Kidney glomerular epithelial cell (primary cell): ENCODE measurements around the gene EXPH5.
A peak's percentile ranks its signal among the peaks of the same experiment; 100 is the strongest.
"Not testable (repeated sequence)": the region's sequence is repeated elsewhere in the genome, so short reads cannot be mapped to it uniquely, and the experiment has no call there.

Source experiments
- DNase-seq: peaks from one replicate; lab custom pipeline; 2025; lab: John Stamatoyannopoulos, UW

EXPH5 gene, protein sequence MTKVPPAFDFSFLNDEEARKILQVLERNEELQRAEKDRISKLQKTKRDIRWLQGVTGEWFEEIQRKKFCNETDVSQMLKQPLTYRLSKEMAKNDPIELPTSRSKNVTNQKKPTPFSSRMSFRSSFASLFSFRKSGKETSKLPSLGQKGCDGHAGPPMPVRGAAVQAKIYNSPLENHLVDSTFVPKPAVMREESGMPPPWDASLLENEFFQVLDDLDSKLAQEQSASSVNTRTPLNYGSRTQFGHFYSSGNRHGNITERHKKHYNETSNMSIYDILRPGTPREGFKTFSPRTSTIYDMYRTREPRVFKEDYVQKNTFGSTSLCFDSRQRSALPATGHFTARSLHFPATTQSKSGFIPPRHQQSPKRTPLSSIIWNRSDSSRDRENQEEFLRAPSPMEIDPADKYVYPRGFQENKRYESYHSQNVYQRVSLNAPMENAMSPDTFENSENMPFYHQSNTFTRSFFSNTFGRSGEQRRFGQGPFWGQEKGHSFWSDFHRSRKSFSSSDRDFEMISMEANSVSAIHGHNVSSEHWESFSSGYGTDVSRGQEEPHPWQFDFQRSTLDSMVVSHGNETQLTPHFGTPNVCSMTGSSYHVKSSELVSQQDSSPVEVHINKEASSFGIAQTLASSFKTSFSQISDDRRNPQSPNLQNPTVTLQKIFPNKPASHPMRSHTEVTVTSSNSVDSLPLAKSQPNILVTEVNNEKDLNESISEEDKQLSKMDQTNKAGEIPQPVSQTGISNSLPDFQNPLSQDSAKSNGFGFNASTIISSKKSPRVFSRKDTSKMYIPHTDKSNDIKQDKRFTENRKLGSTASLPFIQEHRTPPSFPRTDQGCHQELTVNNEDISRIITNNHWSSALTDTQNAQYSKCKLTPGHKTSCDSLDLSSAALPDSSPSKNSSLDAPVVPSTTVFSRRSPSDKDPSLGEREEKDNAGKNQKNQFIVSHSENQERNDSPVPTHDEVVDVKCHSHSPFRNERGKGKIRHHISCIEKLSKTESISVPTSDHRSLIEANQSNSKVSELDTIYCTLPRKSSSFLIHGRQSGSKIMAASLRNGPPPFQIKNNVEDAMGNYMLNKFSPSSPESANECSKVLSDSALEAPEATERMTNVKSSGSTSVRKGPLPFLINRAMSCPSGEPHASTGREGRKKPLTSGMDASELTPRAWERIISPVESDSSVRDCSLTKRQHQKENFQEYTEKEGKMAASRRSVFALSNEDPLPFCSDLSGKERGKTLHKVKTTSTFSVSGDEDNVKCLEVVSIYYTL (N-terminal part only)

DNA sequence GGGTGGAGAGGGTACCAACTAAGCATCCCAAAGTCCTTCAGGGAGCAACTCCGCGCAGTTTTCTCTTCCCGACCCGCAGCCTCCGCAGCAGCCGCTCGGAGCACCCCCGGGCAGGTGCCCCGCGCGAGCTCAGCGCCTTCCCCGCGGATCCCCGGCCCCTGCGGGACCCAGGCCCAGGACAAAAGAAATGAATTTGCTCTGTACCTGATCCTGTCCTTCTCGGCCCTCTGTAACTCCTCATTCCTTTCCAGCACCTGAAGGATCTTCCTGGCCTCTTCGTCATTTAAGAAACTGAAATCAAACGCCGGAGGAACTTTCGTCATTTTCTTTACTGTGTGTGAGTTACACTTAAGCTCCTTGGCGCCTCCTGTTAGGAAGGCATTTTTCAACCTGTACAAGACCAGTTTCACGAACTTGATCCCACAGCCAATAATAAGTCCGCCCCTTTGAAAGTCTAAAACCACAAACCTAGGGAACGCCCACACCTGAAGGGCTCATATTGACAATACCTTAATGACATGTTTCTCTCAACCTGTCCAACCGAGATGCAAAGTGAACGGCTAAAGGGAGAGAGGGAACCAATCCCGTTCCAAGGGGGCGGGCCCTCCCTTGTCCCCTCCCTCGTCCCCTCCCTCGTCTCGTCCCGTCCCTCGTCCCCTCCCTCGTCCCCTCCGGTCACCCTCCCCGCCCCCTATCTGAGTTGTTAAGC is at the start of gene EXPH5:
EXPH5 (minus strand) TSS at position 555 of the 709 bp plus-strand sequence; CDS start at position 323, 232 bp downstream.
- peak; percentile 90 for DNase-seq

DNA sequence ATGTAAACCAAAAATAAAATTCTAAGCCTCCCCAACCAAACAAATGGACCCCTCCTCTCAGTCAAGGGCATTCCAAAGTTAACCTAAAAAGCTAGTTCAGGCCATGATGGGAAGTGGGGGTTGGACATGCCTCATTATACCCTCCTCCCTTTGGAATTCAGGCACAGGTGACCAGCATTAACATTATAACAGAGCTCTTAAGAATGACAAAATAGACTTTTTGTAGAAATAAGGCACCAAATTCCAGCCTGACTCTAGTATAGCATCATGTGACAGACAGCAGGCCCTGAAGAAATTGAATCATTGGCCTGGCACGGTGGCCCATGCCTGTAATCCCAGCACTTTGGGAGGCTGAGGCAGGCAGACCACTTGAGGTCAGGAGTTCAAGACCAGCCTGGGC is 48.2 kb upstream of the EXPH5 start:
- not testable (repeated sequence) for DNase-seq

DNA sequence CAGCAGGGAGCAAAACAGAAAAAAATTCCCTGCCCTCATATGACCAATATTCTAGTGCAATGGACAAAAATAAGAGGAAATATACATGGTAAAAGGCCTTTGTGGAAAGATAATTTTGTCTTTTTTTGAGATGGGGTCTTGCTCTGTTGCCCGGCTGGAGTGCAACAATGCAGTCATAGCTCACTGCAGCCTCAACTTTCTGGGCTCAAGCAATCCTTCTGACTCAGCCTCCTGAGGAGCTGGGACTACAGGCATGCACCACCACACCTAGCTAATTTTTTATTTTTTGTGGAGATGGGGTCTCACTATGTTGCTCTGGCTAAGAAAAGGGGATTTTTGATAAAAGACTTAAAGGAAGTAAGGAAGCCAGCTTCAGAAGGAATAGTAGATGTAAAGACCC is 45.6 kb upstream of the EXPH5 start:
- no peak for DNase-seq

DNA sequence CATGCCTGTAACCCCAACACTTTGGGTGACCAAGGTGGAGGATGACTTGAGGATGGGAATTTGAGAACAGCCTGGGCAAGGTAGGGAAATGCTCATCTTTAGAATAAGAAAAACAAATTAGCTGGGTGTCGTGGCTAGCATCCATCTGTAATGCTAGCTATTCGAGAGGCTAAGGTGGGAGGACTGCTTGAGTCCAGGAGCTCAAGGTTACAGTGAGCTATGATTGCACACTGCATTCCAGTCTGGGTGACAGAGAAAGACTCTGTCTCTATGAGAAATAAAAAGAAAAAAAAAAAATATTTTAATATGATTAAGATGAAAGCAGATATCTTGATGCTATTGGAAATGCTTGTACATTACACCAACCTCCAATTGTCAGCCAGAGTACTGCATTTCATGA is 42.7 kb upstream of the EXPH5 start:
- no peak for DNase-seq

DNA sequence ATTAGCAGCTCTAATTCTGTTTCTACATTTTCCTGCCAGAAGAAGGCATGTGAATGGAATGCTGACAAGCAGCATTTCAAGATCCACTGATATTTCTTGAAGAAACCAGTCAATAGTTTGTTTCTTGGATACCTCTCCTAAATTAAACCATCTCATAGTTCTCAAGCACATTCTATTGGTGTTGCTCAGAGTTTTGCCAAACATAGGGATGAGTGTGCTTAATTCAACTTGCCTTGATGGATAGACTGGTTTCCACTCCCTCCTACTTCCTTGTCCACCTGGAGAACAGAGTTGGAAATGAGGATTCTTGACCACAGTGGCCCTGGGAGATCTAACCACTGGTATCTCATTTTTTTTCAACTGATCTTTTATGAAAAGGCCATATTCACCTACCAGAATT is 41.5 kb upstream of the EXPH5 start:
- DNase-seq: no peak

DNA sequence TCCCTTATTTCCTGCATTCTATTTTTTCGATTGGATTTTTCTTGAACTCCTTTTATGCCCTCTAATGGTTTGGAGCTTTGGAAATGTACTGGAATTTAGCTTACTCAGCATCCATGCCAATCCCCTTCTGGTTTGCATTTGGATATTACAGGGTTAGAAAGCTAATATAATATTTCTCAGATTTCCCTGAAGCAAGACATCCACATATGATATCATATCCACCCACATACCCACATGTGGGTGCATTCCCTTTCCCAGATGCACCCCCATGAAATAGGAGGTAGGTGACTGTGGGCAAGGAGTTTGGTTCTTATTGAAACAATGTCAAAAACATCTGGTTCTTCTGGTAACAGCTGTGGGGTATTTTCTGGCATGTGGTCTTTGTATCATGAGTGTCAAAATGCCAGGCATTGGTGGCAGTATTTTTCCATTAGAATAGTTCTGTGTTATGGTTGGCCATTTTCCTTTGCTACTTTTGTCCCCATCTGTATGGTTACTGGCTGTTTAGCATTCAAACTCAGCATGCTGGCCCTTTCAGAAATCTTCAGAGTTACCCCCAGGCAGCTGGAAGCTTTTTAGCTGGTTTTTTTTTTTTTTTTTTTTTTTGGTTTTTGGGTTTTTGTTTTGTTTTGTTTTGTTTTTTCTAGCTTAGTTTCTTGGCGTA is 38.6 kb upstream of the EXPH5 start:
- DNase-seq: no peak

DNA sequence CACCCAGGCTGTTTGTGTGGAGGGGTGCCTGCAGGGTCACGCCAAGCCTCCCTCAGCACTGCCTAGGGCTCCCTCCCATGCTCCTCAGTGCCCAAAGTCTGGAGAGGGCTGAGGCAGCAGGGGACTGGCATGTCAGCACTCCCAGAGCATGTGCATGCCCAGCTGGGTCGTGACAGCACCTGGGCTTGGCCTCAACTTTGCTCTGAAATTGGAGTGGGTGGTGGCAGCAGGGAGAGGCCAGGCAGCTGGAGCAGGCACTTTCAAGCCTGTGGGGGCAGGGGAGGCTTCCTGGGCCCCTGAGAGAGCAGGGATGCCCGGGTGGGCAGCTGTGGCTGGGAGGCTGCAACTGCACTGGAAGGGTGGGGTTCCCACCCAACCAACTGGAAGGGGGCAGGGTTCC is 35.7 kb upstream of the EXPH5 start:
- DNase-seq: no peak

DNA sequence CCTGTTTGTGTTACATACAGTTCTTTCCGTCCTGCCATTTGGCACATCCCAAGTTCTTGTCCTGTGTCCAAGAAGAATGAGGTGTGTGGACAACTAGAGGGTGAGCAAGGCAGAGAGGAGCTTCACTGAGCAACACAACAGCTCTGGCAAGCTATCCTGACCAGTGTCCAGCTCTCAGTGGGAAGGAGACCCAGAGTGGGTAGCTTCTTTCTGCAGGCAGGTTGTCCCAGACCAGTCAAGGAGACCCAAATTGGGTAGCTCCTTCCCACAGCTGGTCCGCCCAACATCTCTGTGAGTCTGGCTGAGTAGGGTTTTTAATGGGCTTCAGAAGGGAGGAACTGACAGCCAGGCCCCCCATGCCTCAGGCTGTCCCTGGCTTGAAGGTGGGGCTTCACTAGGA is 35.2 kb upstream of the EXPH5 start:
- no peak for DNase-seq

DNA sequence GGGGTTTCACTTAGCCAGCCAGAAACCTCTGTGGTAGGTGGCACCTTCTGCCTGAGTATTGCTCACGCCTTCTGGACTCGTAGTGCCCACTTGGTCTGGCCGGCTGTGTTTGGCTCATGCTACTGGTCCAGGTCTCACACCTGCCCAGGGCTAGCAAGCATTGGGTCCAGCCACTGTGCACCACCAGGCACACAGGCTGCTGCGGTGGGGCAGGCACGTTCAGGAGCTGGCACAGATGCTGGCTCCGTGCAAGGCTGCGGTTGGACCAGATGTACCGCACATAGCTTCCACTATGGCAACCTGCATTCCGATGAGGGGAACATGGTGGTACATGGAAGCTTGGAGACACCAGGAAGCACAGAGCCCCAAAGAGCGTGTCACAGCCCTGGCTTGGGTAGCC is 34.8 kb upstream of the EXPH5 start:
- no peak for DNase-seq

DNA sequence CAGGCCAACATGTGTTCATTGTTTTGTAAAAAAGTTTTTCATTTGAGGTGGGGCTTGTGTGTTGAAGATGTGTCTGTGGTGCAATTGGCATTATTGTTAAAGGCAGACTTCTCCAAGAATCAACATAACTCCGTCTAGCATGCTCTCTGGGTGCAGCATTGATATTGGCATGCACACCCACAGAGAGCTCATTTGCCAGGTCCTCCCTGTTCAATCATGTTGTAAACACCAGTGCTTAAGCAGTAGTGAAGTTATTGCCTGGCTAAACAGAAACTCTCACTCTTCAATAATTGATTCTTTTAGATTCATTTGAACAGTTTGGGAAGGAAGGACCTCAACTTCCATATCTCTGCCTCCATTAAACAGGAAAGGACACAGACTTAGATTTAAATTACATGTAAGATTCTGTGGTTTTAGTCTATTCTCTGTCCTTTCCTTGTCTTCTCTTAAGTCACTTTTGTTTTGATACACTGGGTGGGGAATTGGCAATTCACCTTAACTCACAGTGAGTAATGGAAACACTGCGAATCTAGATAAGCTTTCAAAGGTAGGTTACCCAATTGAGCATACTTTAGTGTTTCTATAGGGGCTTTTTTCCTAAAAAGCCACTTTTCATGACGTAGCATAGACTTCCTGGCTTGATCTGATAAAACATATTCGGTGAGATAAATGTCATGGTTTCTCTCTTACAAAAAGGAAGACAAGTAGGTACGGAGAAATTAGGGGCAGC is 30.8 kb upstream of the EXPH5 start:
- no peak for DNase-seq

DNA sequence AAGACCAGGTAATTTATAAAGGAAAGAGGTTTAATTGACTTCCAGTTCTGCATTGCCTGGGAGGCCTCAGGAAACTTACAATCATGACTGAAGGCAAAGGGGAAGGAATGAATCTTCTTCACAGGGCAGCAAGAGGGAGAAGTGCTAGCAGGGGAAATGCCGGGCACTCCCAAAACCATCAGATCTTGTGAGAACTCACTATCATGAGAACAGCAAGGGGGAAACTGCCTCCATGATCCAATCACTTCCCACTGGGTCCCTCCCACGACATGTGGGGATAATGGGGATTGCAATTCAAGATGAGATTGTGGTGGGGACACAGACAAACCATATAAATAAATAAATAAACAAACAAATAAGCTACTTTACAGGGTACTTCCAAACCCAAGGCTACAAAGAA is 28.8 kb upstream of the EXPH5 start:
- no peak for DNase-seq

DNA sequence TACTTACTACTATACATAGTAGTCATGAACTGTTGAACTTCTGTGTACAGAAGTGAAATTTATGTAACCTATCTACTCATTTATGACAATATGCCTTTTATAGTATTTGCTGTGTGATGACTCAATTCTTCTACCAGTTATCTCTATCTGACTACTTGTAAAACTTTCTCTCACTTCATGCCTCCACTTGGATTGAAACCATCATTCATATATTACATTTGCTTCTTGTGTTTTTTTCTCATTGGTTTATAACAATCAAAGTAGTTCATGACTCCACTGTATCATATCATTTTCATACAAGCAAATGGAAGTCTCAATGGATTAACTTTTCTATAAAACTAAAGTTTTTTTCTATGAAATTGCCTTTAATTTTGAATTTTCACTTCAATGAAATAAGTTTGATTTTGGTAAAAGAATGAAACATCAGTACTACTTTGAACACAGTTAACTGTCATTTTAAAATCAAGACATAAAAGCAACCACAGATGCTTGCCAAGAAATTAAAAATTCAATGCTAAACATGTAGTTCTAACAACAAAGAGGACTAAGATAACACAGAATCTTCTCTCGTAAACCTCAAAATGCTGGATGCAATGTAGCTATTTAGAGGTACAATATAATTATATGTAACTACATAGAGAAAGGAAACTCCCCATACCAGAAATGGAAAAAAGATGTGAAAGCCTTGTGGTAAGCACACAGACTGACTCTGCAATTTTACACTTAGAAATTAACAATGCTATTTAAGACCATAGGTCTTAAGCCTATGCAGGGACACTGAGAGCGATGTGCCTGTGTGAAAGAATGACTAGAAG is 27.6 kb upstream of the EXPH5 start:
- no peak for DNase-seq

DNA sequence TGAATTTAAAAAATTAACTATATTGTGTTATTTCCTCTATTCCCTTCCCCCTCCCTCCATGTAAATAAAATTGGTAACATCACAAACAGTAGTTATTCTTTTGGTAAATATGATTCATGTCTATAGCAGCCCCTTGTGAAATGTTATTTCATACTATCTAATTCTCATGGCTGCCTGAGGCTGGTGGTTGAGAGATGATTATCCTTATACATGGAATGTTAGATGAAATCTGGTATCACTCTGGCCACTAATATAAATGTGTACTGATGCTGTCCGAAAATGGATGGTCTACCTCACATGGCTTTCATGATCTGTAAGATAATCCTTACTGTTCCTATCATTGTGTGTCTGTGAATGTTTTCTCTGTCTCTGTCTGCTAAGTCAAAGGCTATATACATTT is 25.0 kb upstream of the EXPH5 start:
- no peak for DNase-seq

DNA sequence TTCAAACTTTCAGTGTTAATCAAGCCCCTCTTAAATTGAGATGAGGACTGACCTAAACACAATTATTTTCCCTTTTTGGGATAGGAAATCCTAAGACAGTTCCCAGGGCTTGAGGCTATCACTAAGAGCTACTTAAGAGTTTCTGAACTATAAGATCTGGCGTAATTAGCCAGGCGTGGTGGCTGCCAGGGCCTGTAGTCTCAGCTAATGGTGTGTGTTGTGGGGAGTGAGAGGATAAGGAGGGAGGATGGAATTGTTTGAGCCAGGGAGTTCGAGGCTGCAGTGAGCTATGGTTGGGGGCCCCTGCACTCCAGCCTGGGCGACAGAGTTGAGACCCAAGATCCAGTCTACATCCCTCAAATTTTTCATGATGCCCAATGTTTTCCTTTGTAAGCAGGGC is 23.5 kb upstream of the EXPH5 start:
- no peak for DNase-seq

DNA sequence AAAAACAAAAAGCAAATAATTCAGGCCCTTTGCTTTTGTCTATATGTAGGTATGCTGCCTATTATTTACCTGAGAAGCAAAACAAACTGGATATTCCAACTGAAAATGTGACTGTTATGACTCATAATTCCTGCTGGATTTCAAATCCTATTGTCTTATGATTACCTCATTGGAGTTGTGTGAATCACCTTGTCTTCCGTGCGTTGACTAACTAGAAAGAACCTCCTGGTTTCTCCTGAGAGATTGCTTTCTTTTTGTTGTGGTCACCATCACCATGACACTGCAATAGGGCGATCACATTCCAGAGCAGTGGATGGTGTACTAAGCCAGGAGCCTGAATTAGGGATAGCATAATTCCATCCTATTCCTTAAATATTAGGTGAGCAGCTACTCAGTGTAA is 23.0 kb upstream of the EXPH5 start:
- DNase-seq: peak; percentile 96

DNA sequence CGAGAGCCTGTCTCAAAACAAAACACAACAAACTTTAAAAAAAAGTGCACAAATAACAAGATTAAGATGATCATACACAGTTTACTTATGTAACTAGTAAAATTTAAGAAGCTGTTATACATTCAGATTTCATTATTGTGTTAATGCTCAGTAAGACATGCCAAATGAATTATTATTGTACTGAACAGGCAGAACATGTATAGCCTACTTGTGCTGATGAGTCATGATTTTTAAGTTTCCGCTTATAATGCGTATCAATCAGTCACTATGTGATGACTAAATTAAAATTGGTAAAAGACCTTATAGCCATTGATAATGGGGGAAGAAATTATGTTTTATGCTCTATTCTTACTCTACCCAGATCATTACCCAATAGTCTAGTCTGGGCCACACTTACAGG is 20.5 kb upstream of the EXPH5 start:
- DNase-seq: no peak

DNA sequence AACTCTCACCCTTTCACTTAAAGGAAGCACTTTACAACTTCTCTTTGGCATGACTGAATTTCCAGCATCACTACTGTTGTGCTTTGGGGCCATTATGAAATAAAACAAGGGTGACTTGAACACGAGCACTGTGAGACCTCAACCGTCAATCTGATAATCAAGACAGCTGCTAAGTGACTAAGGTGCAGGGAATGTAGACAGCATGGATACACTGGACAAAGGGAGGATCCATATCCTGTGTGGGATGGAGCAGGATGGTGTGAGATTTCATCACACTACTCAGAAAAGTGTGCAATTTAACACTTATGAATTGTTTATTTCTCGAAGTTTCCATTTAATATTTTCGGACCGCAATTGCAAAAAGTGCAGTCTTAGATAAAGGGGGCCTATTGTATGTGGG is 16.1 kb upstream of the EXPH5 start:
- peak; percentile 81 for DNase-seq

DNA sequence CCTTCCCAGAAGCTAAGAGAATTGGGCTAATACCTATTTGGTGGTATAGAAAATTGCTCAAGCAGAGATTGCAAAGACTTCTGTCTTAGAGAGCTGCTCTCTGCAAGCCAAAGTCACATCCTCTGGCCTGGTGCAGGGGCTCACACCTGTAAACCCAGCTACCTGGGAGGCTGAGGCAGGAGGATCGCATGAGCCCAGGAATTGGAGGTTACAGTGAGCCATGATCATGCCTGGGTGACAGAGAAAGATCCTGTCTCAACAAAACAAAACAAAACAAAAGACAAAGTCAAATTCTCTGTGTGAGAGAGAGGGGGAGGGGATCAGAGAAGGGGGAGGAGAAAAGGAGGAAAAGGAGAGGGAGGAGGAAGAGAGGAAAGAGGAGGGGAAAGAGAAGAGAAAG is 15.0 kb upstream of the EXPH5 start:
- no peak for DNase-seq

DNA sequence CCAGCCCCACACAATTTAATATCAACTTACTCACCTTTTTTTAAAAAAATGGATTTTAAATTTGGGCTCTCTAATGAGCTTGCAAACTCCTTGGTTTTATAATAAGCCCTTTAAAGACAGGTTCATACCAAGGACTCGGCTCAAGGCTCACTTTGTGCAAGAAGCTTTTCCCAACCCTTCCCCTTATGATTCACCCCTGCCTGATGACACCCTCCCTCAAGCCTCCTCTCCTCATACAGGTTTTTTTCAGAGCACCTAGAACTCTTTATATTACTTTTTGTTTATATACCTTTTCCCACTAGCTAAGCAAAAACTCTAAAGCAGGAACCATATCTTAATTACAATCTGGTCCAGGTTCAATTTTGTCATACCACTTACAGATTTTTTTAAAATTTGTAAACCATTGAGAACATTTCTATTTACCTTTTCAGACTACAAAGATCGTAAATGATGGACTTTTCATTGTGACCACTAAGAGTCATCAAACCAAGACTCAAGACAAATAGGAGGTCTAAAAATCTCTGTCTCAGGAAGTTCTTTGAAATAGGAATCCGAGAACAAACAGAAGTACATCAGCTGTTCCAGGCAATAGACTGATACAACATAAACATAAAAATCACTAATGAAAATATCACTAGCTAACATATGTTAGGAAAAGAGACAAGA is 13.1 kb upstream of the EXPH5 start:
- peak; percentile 26 for DNase-seq
